ENCODE data around the gene SUV39H2.

DNA sequence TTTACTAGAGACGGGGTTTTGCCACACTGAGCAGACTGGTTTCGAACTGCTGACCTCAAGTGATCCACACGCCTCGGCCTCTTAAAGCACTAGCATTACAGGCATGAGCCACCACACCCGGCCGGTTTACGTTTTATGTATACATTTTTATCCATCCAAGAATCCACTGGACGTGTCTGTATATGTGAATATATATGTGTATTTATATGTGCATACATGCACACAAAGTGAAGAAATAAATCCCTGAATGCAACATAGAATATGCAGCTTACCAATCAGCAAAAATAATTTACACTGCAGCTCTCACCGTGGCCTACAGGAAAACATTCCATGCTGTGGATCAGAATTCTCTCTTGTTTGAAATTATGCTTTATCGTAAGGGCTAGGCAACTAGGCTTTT lies 51.9 kb downstream of the SUV39H2 start:
- no peak for TF ChIP-seq TAF1 (IDR thresholded peaks at IDR 0.05; ENCODE audit: low read depth, low read length)
- no peak for TF ChIP-seq POLR2AphosphoS5 (IDR thresholded peaks at IDR 0.05; ENCODE audit: low read depth, low read length)
